Measurements from ENCODE around the gene PIEZO2. TPM values are rescaled to one million over a fixed set of nuclear protein-coding genes. Genes with fewer than 3 reads are reported as not detected.

The PIEZO2 gene
- polyA plus RNA-seq, 1 experiment = 4.6 TPM

DNA sequence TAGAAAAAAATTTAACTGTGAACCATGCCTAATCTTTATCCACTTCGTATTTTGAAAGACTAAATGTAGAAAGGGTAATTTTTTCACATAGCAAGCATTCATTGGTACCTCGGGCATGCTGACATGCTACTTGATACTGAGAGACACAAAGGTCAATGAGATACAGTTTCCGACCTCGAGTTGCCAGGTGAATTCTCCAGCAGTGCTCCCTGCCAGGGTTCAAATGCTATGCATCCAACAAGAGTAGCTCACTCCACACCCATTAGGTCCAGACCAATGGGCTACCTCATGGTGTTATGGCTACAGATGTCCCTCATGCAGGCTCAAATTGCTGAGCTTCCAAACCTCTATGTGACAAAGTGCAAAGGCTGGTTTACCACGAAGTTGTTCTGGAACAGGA, 305.8 kb downstream of the PIEZO2 start:
- CTCF ChIA-PET = interaction anchor here (1.1 to 1.7 kb wide), 2 partner anchors 197 to 311 kb away, joined by 3 to 6 read pairs; no protein-coding TSS in a partner anchor
- POLR2A ChIA-PET = no interaction called here
- DNase-seq (ENCODE audit: low read depth) = no peak
- Histone ChIP-seq H3K36me3 (ENCODE audit: control insufficient read depth, insufficient read depth, low read length) (no peaks in the 10 kb centered on the region), H3K4me3 (ENCODE audit: low read depth, low read length) (no peak overlapping the region), H3K27me3 (ENCODE audit: control insufficient read depth, insufficient read depth, low read length) (peaks cover 4% of the 10 kb centered on the region; the same call in 1 of the 2 replicates)
- TF ChIP-seq, protein P1, sequence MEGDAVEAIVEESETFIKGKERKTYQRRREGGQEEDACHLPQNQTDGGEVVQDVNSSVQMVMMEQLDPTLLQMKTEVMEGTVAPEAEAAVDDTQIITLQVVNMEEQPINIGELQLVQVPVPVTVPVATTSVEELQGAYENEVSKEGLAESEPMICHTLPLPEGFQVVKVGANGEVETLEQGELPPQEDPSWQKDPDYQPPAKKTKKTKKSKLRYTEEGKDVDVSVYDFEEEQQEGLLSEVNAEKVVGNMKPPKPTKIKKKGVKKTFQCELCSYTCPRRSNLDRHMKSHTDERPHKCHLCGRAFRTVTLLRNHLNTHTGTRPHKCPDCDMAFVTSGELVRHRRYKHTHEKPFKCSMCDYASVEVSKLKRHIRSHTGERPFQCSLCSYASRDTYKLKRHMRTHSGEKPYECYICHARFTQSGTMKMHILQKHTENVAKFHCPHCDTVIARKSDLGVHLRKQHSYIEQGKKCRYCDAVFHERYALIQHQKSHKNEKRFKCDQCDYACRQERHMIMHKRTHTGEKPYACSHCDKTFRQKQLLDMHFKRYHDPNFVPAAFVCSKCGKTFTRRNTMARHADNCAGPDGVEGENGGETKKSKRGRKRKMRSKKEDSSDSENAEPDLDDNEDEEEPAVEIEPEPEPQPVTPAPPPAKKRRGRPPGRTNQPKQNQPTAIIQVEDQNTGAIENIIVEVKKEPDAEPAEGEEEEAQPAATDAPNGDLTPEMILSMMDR (IDR thresholded peaks at IDR 0.05; ENCODE audit: insufficient read depth, low read depth, low read length) = no peak

DNA sequence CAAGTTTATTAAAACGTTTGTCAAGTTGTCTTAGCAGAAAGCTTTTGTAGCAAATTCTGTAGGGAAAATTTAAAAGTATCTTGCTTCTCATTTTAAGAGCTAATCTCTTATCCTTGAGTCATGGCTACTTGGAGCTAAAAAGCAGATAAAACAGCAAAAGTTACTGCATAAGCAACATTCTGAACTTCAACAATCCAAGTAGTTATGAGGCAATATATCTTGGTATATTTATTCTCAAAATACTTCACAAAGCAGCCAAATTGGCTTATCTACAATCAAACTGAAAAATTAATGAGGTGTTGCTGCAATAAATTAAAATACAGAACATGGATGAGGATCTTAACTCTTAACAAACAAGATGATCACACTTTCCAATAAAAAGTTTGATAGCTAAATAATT, 306.5 kb downstream of the PIEZO2 start:
- ChIA-PET POLR2A (no interaction called here), CTCF (interaction anchor here (0.5 to 1.7 kb wide), 3 partner anchors 71 to 312 kb away, joined by 3 to 6 read pairs (median 3); no protein-coding TSS in a partner anchor)
- Histone ChIP-seq H3K27me3 (ENCODE audit: control insufficient read depth, insufficient read depth, low read length) (peaks cover 4% of the 10 kb centered on the region; the same call in 1 of the 2 replicates), H3K36me3 (ENCODE audit: control insufficient read depth, insufficient read depth, low read length) (no peaks in the 10 kb centered on the region), H3K4me3 (ENCODE audit: low read depth, low read length) (no peak overlapping the region)
- TF ChIP-seq, protein P1 (IDR thresholded peaks at IDR 0.05; ENCODE audit: insufficient read depth, low read depth, low read length) = no peak
- no peak for DNase-seq (ENCODE audit: low read depth)

DNA sequence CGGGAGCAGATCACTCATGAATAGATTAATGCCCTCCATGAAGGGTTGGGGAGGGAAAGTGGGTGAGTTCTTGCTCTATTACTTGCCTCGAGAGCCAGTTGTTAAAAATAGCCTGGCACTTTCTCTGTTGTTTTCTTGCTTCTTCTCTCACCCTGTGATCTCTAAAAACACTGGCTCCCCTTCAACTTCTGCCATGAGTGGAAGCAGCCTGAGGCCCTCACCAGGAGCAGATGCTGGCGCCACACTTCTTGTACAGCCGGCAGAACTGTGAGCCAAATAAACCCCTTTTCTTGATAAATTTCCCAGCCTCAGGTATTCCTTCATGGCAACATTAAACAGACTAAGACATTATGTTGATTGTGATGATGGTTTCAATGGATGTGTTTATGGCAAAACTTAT, 307.0 kb downstream of the PIEZO2 start:
- H3K4me3 ChIP-seq (ENCODE audit: low read depth, low read length) = no peak overlapping the region
- ChIA-PET CTCF (interaction anchor here (1.7 kb wide), 1 partner anchor 312 kb away, joined by 6 read pairs; no protein-coding TSS in a partner anchor), POLR2A (no interaction called here)
- DNase-seq (ENCODE audit: low read depth) = no peak
- TF ChIP-seq, protein P1 (IDR thresholded peaks at IDR 0.05; ENCODE audit: insufficient read depth, low read depth, low read length) = no peak
- no peaks in the 10 kb centered on the region for H3K36me3 ChIP-seq (ENCODE audit: control insufficient read depth, insufficient read depth, low read length)
- H3K27me3 ChIP-seq (ENCODE audit: control insufficient read depth, insufficient read depth, low read length) = 0 out of 2 replicates have a peak, but pooled peaks cover 2% of the 10 kb centered on the region

DNA sequence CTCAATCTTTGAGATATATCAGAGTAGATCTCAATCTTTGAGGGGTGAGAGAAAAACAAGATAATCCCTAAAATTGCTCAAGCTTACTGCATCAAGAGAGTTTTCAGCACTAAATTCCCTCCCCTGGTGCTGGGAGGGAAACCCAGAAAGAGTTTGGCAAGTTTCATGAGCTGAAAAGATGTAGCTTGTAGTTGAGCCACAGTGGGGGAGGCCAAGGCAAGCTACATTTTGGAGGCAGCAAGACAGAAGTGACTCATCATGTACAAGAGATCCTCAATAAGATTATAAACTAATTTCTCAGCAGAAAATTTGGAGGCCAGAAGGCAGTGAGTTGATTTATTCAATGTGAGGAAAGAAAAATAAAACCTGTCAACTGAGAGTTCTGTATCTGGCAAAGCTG, 308.2 kb downstream of the PIEZO2 start:
- CTCF ChIA-PET = interaction anchor here (1.0 to 2.2 kb wide), 3 partner anchors 9 to 313 kb away, joined by 3 to 7 read pairs (median 3); no protein-coding TSS in a partner anchor
- TF ChIP-seq, protein P1 (IDR thresholded peaks at IDR 0.05; ENCODE audit: insufficient read depth, low read depth, low read length) = no peak
- Histone ChIP-seq H3K4me3 (ENCODE audit: low read depth, low read length) (no peak overlapping the region), H3K27me3 (ENCODE audit: control insufficient read depth, insufficient read depth, low read length) (no peaks in the 10 kb centered on the region), H3K36me3 (ENCODE audit: control insufficient read depth, insufficient read depth, low read length) (no peaks in the 10 kb centered on the region)
- DNase-seq (ENCODE audit: low read depth) = no peak
- POLR2A ChIA-PET = no interaction called here

DNA sequence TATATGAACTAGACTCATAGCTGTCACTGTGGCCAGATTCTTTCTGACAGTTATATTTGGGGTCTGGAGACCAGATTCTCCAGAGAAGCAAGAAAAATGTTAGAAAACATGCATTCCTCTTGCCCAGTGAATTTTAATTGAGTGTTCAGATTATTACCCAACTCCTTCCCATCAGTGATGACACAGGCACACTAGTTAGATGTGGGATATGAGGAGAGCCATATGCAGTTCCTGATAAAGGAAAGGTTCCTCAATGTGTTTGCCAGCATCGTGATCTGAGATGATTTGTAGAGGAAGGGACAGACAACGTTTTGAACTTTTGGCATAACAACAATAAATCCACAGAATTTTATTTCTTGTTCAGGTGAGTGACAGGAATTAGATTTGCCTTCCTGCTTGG, 308.6 kb downstream of the PIEZO2 start:
- H3K36me3 ChIP-seq (ENCODE audit: control insufficient read depth, insufficient read depth, low read length) = no peaks in the 10 kb centered on the region
- H3K27me3 ChIP-seq (ENCODE audit: control insufficient read depth, insufficient read depth, low read length) = no peaks in the 10 kb centered on the region
- TF ChIP-seq, protein P1 (IDR thresholded peaks at IDR 0.05; ENCODE audit: insufficient read depth, low read depth, low read length) = no peak
- DNase-seq (ENCODE audit: low read depth) = no peak
- H3K4me3 ChIP-seq (ENCODE audit: low read depth, low read length) = no peak overlapping the region
- CTCF ChIA-PET = interaction anchor here (1.0 to 2.2 kb wide), 3 partner anchors 9 to 313 kb away, joined by 3 to 7 read pairs (median 3); no protein-coding TSS in a partner anchor
- POLR2A ChIA-PET = interaction anchor here (0.7 kb wide), 1 partner anchor 8 kb away, joined by 3 read pairs; no protein-coding TSS in a partner anchor

Data from BJ (cell line).